HG03432 (cell line): ENCODE measurements around the gene PTPRG.
A peak's percentile ranks its signal among the peaks of the same experiment; 100 is the strongest.

ENCODE experiments used
- ATAC-seq: cut with Tn5 transposase; IDR thresholded peaks from one replicate; pipeline ENCODE4 v1.9.1; 2021; ENCODE audit warnings: mild to moderate bottlenecking, moderate library complexity; ENCODE audit not compliant: unreplicated experiment

The PTPRG gene

DNA sequence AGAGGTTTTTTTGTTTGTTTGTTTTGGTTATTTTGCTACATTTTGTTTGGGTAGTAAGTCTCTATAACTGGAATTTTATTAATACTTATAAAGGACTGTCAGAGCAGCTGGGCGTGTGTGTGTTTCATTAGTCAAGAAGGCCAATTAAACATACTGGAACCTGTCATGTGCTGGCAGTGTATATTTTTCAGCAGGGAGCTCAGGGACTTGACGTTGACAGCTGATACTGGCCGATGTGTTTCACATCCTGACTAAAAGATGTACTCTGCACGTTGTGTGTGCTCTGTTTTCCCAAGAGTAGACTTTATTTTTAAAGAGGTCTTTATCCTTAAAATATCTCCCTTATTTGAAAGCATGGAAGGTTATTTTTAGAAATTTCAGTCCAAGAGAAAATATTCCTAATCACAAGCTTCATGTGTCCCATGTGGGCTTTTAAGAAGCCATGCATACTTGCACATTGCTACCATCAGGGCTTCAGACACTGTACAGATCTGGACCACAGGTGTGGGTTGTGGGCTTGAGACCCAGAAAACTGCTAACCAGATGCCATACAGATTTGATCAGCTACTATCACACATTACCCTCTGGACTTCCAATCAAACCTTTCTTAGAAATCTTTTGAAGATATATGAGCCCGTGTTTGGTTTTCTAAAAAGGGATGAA, 676.0 kb downstream of the PTPRG start:
- ATAC-seq, result peak; percentile 13

DNA sequence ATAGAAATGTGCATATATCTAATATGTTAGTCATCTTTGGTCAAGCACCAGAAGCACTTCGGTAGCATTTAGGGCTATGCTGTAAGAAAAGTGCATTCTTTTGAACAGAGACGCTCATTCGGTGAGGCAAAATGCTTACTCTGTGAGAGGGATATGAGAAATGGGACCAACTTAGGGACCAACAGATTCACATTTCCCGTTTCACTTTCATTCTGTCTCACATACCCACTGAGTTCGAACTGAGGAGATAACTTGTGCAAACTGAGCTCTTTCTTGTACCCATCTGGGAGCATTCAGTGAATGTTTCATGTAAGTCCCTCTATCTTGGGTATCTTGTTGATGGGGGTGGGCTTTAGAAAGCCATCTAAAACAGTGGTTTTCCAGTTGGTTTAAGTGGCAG, 676.6 kb downstream of the PTPRG start:
- peak; percentile 90 for ATAC-seq

DNA sequence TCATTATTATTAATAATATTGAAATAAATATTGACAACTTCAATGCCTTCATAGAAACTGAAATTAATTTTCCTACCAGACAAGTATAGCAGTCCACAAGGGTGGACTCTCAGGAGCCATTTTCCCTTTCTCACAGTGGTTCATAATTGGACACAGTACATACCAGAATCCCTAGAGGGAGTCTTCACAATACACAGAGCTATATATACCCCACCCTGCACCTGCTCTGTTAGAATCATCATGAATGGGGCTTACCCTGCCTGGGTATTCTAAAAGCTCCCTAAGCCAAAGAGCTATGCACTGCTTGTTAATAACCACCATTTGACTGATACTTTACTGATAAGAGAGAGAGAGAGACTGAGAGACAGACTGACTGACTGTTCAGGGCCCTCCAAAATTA, 677.1 kb downstream of the PTPRG start:
- ATAC-seq, result peak; percentile 69

DNA sequence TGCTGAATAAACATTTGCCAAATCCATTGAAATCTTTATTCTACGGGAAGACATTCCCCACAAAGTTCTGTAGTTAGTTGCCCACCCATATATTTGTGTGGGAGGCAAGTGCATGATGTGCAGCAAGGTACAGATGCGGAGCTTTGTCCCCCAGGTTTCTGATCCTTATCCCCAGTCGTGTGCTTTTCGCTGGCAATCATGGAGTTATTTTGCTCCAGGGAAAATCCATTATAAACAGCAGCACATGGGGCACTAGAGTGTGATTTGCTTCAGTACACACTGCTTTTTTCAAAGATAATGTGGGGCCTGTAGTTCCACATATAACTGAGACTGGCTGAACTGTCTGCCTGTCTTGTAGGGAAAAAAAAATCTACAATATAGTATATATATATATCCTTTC, 679.9 kb downstream of the PTPRG start:
- ATAC-seq, result no peak

GRCh38 chr3:62242831-62243509, 681.6 kb downstream of the PTPRG start:
- ATAC-seq, result no peak

- ATAC-seq, result no peak
These were observed 684.7 kb downstream of the PTPRG start for GRCh38 chr3:62246094-62246493.

GRCh38 chr3:62246985-62247384, 685.6 kb downstream of the PTPRG start:
- ATAC-seq, result no peak

DNA sequence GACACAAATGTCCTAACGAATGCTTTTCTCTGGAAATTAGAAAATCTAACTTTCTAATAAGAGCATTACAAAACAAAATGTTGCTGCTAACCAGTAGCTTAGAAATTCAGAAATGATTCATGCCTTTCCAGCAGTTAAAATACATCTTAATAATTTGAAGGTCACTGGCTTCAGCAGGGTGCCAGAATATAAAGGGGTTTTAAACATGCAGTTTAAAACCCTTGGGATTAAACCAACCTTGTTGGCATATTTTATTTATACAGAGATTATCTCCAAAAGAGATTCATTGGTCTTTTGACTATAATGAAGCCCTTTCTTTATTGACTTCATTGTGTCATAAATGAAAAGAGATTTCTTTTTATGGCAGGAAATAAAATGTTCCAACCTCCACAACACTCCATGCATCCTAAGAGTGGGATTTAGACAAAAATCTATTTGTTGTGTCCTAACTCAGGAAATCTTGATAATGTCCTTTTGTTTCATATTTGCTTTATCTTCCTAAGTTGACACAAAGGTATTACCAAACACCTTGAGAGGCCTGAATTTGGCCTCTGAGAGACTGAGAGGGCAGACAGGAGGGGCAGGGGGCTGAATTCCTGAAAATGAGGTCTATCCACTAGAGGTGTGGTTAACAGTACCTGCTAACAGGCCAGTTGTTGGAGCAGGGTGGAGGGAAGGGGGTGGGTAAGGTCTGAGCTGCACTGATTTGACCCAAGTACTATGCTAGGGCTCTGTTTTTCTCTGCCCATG, 687.5 kb downstream of the PTPRG start:
- ATAC-seq, result no peak

- ATAC-seq, result no peak
These were observed 688.1 kb downstream of the PTPRG start for GRCh38 chr3:62249484-62249776.

DNA sequence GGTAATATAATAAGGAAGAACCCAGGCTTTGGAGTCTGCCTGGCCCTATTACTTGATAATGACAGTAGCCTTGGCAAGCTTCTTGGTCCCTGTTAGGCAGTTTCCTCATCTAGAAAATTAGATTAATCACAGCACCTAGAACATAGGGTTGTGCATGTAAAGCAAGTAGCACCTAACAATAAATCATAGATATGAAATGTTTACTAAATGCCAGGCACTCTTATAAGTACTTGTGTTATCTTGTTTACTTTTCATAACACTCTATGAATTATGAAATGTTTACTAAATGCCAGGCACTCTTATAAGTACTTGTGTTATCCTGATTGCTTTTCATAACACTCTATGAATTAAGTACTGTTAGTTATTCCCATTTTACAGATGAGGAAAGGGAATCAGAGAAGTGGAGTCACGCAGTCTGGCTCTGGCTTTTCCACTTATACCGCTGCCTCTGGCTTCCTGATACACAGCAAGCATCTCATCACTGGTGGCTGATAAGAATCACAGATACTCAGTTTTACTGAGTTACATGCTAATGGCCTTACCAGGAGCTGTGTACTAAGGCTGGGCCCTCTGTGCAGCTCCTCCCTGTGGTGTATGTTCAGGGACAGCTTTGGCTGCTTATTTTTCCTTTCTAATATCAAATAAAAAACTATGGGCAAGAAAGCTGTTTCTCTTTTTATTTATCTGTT, 688.6 kb downstream of the PTPRG start:
- no peak for ATAC-seq

GRCh38 chr3:62252438-62253157, 691.2 kb downstream of the PTPRG start:
- ATAC-seq, result no peak

DNA sequence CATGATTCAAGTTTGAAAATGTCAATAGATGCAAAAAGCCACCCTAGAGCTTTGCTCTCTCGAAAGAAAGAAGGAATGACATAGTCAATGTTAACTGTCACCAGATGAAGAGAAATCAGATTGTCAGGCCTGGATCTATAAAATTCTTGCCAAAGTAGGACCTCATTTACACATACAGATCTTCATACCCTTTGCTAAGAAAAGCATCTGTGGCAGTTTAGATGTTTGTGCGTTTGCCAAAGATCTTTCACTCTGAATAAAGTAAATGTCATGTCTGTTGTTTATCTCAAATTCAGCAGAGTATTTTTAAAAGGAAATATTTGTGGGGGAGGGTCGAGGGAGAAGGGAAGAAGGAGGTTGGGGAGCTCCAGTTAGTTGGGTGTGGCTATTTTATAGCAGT, 692.6 kb downstream of the PTPRG start:
- ATAC-seq, result no peak

GRCh38 chr3:62255758-62256157, 694.4 kb downstream of the PTPRG start:
- no peak for ATAC-seq

DNA sequence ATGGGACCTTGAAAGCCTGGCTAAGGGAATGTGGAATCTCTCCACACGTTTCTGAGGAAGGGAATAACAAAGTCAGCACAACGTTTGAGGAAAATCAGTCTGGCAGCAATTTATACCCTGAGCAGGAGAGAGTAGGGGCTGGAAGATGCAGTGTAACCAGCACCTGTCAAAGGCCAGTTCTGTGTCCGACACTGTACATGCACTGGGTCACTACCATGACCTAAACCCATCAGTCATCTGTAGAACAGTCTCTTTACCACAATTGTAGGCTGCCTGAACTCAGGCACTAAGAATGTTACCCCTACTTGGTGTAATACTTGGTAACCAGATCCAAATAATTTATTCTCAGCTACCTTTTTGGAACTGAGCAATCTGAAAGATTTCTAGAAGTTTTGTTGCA, 698.6 kb downstream of the PTPRG start:
- no peak for ATAC-seq

DNA sequence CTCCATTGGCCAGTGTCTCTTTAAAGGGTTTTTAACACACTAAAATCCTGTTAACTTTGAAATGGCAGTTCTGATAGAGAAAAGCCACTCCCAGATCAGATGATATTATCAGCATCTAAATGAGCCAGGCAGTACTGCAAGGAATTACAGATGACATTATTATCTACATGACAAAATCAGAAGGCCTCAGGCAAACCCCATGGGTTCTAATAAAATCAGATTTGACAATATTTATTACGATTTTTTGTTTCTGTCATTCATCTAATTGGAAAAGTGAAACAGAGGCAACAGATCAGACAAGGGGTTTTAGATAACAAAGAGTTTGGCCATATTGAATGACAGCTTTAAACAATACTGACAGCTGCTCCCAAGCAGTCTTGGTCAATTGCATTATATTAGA, 699.3 kb downstream of the PTPRG start:
- no peak for ATAC-seq

DNA sequence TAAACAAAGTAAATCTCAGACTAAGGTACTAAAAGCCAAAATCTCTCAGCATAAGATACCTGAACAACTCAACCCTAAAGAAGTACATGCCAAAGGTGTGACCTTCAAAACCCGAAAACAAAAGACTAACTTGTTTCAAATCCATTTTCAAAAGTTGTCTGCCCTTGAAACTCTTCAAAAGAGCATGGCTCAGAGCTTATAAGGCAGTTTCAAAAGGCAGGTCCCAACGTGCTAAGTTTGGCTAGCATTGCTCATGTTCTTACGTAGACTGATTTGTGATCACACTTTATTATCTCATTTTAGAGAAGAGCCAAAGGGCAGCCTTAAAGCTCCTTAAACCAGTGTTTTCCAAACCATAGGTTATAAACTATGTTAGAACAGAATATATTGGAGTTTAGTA, 699.8 kb downstream of the PTPRG start:
- peak; percentile 52 for ATAC-seq

- no peak for ATAC-seq
These were observed 700.4 kb downstream of the PTPRG start for GRCh38 chr3:62261736-62262135.

DNA sequence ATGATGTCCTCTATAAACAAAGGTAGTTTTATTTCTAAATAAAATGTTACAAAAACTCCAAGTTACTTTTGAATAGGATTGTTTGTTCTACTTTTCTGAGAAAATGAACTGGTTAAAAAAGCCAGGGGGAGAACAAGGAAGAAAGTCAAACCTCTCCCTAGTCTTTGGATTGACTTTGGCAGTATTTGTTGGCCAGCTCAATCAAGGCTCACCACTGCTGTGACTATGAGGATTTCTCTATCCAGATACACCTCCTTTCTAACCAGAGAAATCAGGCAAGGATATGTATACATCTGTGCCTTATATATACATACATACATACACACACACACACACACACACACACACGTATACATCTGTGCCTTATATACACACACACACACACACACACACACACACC, 704.2 kb downstream of the PTPRG start:
- no peak for ATAC-seq

- no peak for ATAC-seq
These were observed 705.4 kb downstream of the PTPRG start for GRCh38 chr3:62266668-62267283.

- ATAC-seq, result no peak
These were observed 715.3 kb downstream of the PTPRG start for GRCh38 chr3:62276658-62277180.
